Activated naive CD8-positive, alpha-beta T cell treated with anti-CD3 and anti-CD28 coated beads, Interleukin-2, amount 50 U/mL, for 16 hours (primary cell): ENCODE results near the gene ANO2.

Experiments
- DNase-seq: peaks from one replicate; pipeline ENCODE4 v3.0.0-alpha.2; 2020; ENCODE audit warnings: low read depth, low spot score

The ANO2 gene

DNA sequence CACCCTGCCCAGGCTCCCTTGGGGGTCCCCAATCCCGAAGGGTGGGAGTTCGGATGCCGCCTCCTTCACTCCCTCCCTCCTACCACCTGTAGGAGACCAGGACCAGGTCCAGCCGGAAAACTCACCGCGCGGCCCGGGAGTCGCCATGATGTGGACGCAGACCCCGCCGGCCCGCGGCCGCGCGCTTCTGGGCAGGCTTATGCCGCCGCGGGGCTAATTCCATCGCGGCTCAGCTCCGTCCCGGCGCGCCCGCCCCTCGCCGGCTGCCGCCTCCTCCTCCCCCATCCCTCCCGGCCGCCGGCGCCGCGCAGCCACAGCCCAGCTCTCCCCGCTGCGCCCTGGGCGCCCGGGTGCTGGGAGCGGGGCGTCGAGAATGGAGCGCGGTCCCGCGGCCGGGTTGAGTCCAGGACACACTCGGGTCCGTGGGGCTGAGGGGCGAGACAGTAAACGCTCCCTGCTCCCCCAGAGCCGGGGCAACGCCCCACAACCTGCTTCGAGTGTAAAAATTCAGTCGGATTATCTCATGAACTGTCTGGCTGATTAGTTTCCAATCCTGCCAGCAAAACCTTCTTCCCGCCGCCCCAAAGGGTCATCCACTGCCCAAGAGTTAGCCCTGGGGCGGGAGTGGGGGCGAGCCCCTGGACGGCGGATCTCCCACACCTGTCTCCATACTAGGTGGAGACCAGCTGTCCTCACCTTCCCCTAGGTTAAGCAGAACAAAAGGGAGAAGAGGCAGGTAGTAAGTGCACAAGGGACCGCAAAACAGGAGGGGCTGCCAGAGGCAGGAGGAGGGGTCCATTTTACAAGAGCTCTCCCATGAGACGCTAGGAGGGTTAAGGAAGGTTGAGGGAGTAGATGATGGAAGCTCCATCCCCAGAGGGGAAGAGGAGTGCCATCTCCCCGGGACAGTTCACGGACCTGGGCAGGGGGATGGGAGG lies at the start of gene ANO2:
ANO2 (minus strand) TSS at position 189 of the 938 bp plus-strand sequence; CDS start at position 147, 42 bp downstream.
- no peak for DNase-seq

DNA sequence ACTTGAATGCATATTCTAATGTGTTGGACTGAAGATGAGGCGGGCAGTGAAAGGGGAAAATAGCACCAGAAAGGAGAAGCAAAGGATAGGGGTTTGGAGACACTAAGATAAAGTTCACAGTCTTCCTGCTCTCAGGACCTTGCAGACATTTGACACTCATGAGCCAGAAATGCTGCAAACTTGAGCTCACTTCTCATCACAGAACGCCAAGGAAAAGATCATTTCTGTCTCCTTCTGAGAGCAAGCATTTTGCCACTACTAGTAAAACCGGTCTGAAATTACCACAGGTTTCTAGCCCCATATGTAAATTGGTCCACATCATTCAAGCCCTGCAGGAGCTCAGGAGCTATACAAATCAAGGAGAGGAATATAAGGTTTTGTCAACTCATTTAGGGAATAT lies 44.6 kb upstream of the ANO2 start:
- DNase-seq, result no peak

DNA sequence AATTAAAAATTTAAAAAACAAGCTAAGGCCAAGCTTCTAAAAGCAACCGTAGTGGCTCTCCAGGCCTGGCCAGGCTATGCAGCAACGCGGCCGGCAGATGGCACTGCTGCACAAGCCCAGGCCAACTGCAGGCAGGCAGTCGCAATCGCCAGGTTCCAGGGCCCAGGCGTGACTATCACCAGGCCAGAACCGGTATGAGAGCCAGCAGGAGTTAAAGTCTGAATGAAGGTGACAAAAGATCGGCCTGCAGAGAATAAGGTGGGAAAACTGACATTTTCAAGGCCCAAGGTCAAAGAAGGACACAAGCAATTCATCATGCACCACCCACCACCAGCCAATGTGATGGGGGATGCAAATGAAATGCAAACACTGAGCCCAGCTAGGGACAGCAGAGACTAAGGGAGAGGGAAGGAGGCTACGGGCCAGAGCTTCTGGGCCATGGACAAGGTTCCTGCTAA lies 43.6 kb upstream of the ANO2 start:
- peak; percentile 55 for DNase-seq

DNA sequence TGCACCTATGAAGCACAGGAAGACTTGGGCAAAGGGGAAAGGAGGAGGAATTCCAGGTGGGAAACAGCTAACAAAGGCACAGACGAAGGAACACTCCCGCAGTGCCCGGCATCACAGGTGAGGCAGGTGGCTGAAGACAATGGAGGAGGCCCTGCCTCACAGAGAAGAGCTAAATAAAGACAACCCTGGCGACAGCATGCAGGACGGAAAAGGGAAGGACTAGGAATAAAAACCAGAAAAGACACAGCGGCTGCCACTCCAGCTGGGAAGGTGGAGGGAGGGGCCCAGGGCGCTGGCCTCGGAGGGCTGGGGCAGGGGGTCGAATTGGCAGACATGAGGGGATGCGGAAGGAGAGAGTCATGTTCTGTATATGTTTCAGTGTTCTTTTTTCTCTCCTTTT lies 43.0 kb upstream of the ANO2 start:
- DNase-seq, result no peak

DNA sequence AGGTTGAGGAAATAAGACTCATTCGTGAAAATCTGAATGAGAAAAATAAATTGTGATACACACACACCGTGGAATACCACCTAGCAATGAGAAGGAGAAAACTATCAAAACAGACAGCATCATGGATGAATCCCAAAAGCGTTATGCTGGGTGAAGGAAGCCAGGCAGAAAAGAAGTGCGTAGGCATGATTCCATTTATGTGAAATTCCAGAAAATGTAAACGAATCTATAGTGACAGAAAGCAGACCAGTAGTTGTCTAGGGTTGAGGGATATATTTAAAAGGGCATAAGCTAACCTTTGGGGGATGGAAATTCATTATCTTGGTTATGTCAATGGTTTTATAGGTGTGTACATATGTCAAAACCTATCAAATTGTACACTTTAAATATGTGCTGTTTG lies 42.5 kb upstream of the ANO2 start:
- DNase-seq, result no peak

DNA sequence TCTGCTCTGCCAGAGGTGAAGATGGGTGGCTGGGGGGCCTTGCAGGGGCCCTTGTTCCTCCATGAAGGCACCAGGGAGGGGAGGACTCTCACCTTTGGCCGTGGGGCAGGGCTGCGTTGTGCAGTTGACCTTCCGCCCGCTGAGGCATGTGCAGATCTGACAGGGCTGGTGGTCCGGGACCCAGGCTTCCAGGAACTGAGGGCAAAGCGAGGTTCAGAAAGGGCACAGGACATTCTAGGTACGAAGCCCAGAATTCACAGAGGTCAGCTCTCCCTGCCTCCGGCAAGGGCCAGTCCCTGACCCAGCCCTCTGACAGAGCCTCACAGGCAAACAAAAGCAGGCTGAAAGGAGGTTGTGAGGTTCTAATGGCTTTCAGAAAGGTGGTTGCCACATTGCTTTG lies 40.4 kb upstream of the ANO2 start:
- DNase-seq, result no peak

DNA sequence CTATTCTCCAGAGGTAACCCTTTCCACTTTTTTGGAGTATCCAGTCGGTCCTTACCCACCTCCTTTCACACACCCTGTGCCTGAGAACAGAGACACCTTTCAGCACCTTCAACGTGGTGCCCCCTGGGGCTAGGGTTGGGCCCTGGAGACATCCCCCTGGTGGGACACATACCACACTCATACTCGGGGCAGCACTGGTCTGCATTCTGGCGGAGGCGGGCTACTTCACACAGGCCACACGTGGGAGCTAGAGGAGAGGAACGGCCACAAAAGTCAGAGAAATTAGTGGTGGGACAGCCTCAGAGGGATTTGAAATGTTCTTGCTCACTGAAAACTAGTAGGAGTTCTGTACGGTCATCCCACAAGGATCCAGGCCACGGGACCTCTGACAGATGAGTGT lies 39.8 kb upstream of the ANO2 start:
- no peak for DNase-seq

DNA sequence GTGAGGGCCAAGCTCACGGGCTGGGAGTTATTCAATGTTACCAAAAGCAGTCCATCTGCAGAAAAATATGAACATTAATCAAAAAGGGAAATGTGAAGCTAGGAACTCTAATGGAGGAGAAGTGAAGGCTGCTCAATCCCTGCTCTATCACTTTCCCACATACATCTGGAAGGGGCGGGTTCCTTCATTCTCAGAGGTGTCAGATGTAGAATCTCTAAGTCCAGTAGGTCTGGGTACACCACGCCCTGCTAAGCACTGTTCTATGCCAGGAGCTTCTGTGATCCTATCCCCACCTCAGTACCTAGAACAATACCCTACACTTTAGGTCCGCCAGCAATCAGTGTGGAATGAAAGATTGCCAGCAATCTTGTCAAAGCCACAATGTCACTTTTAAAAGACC lies 37.0 kb upstream of the ANO2 start:
- DNase-seq, result no peak

DNA sequence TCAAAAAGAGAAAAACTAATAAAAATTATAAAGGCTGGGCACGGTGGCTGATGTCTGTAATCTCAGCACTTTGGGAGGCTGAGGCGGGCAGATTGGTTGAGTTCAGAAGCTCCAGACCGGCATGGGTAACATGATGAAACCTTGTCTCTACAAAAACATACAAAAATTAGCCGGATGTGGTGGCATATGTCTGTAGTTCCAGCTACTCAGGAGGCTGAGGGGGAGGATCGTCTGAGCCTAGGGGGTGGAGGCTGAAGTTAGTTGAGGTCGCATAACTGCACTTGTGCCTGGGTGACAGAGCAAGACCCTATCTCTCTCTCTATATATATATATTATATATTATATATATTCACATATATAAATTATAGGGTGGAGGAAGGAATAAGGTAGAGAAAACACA lies 32.5 kb upstream of the ANO2 start:
- DNase-seq, result no peak

- no peak for DNase-seq
These were observed 31.7 kb upstream of the ANO2 start for GRCh38 chr12:5976711-5977110.

- no peak for DNase-seq
These were observed 31.1 kb upstream of the ANO2 start for GRCh38 chr12:5976196-5976595.

DNA sequence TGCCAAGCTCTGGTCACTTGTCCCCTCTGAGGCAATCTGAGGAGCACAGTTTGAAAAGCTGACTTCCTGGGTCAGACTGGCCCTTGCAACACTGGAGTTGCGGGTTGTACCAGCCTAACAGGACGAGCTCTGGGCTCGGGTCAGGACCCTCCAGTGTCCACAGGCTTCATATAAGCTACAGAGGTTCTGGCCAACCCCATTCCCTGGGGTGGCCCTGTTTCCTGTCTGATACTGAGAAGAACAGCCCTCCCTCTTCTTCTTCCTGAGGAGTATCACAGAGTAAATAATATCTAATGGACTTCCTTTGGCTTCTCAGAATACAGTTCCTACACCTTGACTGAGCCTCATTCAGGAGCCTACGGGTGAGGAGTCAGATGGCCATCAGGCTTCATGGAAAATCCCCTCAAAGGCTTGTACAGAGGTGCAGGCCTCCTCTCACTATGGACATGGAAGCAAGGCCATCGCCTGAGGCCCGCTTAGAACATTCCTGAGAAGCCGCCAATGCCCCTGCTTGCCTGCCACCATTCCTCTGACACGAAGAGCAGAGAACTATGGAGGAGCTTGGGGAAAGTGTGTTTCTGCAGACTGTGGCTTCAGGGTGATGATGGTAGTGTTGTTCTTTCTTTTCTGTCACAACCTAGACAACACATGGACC lies 28.5 kb upstream of the ANO2 start:
- no peak for DNase-seq

DNA sequence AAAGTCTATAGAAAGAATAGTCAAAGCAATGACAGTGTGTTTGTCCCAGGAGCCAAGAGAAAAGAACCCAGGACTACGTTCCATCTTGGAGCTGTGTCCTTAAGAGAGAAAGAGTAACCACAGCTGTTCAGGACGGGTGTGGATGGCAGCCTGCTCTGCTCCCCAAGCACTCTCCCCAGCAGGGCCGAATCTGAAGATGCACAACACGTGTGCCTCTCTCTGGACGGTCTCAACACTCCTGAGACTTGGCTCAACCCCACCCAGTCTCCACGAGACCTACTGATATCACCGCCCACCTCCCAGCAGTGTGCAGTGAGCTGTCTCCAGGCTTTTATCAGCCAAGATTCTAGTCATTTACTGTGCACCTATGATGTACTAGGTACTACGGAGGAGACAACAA lies 27.3 kb upstream of the ANO2 start:
- DNase-seq, result no peak

DNA sequence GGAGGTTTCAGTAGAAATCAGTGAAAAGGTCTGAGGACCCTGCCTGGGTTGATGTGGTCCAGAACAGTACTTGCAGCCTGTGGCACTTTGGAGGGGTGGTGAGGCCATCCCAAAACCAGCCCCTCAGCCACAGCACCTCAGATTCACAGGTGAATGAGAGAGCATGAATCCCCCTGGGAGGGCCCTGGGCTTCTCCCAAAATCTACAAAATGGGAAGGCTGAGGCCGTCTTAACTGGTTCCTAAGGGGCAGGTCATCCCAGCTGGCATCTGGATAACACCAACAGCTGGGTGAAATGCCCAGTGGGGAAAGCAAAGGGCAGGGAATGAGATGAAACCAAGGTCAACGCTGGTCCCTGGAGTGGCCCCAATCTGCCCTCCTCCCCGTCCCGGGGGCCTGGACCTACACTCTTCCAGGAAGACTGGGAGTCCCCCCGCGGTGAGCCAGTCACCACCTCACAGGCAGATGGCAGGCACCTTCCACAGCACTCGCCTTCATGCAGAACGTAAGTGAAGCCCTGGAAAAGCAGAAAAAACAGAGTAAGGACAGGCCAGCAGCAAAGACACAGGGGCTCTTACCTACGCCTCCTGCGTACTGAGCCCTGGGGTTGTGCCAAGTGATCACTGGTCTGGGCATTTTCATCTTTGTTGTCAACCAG lies 26.3 kb upstream of the ANO2 start:
- DNase-seq, result no peak

- no peak for DNase-seq
These were observed 25.1 kb upstream of the ANO2 start for GRCh38 chr12:5969974-5970690.

GRCh38 chr12:5969156-5969973 lies 24.3 kb upstream of the ANO2 start:
- DNase-seq, result no peak

DNA sequence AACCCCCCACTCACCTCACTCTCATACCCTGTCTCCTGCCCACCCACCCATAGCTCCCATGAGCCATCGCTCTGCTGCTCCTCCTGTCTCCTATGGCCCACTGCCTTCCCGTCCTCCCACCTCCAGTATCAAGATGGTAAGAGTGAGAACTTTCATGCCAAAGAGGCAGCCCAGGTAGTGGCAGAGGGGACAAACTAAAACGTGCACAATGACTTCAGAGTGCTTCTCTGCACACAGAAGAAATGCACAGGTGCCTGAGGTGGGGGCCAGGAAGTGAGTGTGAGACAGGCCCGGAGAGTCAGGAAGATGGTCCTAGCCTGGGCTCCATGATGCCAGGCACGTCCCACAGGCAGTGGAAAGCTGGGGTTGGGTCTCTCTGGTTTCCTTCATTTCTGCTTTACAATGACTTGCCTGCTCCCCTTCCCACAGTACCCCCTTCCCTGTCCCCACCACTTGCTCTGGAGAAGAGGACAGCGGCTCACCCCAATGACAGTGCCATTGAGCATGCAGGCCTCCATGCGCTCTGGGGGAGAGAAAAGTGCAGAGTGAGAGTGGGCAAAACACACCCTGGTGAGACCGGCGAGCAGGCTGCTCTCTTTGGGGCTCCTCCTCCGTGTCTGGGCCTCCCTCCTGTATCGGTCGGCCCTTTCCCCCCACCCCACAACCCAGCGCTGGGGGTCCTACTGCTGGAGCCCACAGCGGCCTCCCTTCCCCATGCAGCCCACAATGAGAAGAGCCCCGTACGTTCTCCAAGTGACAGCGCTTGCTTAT lies 22.8 kb upstream of the ANO2 start:
- no peak for DNase-seq

GRCh38 chr12:5966486-5967095 lies 21.5 kb upstream of the ANO2 start:
- DNase-seq, result no peak

DNA sequence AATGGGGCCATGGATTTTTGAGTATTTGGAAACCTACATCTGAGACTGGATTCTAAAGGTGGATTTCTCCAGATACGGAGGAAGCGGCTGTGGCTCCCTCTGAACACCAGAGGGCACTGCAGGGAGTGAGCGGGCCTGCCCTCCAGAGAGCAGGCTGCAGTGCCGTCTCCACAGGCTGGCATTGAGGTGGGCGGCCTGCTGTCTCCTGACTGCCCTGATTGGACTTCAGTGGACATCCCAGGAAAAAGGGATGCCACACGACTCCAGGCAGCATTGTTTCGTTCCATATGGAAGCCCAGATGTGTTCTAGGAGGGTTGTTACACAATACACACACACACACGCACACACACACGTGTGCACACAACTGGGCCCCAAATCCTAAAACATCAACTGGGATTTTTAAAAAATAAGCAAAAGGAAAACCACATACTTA lies 20.9 kb upstream of the ANO2 start:
- DNase-seq, result no peak
